Measurements from ENCODE around the gene SLC25A47. TPM values are rescaled to one million over a fixed set of nuclear protein-coding genes. Genes with fewer than 3 reads are reported as not detected.

The SLC25A47 gene
- total and polyA plus RNA-seq, 2 donors (not counting 1 experiment from before 2014, with no cell fraction given) = under 0.01 TPM; not detected in 1

- H3K9ac ChIP-seq (ENCODE audit: insufficient read depth, low read length) = no peak overlapping the region
- no peak overlapping the region for H3K4me3 ChIP-seq (replicated peaks in 1 of 4; ENCODE audit: control extremely low read depth in 1 of 4, insufficient read depth in 1 of 4, low read depth in 3 of 4, low read length in 4 of 4)
- H3K79me2 ChIP-seq (ENCODE audit: control insufficient read depth, insufficient read depth, low read length) = no peaks in the 10 kb centered on the region
- TF ChIP-seq CTCF (conservative IDR thresholded peaks at IDR 0.05 in 1 of 2, IDR thresholded peaks at IDR 0.05 in 1 of 2; ENCODE audit: low read depth in 1 of 2, low read length in 2 of 2) = no peak
- no peaks in the 10 kb centered on the region for H3K9me3 ChIP-seq (ENCODE audit: control insufficient read depth, insufficient read depth, low read depth, low read length)
- H3K27me3 ChIP-seq (ENCODE audit: control insufficient read depth, insufficient read depth, low read length) = no peaks in the 10 kb centered on the region
- H3K36me3 ChIP-seq (ENCODE audit: control insufficient read depth, insufficient read depth, low read length) = no peaks in the 10 kb centered on the region
- H3K4me2 ChIP-seq (ENCODE audit: extremely low read depth, insufficient read depth, low read length) = no peak overlapping the region
- no peak overlapping the region for H3K27ac ChIP-seq (ENCODE audit: insufficient read depth, low read length)
- H2AFZ ChIP-seq (ENCODE audit: low read length) = no peak overlapping the region
- no peaks in the 10 kb centered on the region for H4K20me1 ChIP-seq (ENCODE audit: control insufficient read depth, extremely low read depth, insufficient read depth, low read length)
- no peaks in the 10 kb centered on the region for H3K4me1 ChIP-seq (ENCODE audit: control insufficient read depth, extremely low read depth, insufficient read depth, low read length)
- no peak for DNase-seq (ENCODE audit: low read depth in 2 of 2)
These were observed 2.8 kb downstream of the SLC25A47 start for GRCh38 chr14:100325958-100326357.

GRCh38 chr14:100327128-100327527, 4.0 kb downstream of the SLC25A47 start:
- Histone ChIP-seq H3K4me3 (replicated peaks in 1 of 4; ENCODE audit: control extremely low read depth in 1 of 4, insufficient read depth in 1 of 4, low read depth in 3 of 4, low read length in 4 of 4) (no peak overlapping the region), H3K36me3 (ENCODE audit: control insufficient read depth, insufficient read depth, low read length) (peaks cover 1% of the 10 kb centered on the region), H3K4me2 (ENCODE audit: extremely low read depth, insufficient read depth, low read length) (no peak overlapping the region), H3K27ac (ENCODE audit: insufficient read depth, low read length) (no peak overlapping the region), H2AFZ (ENCODE audit: low read length) (no peak overlapping the region), H3K27me3 (ENCODE audit: control insufficient read depth, insufficient read depth, low read length) (no peaks in the 10 kb centered on the region), H4K20me1 (ENCODE audit: control insufficient read depth, extremely low read depth, insufficient read depth, low read length) (no peaks in the 10 kb centered on the region), H3K9ac (ENCODE audit: insufficient read depth, low read length) (no peak overlapping the region), H3K4me1 (ENCODE audit: control insufficient read depth, extremely low read depth, insufficient read depth, low read length) (no peaks in the 10 kb centered on the region), H3K9me3 (ENCODE audit: control insufficient read depth, insufficient read depth, low read depth, low read length) (no peaks in the 10 kb centered on the region), H3K79me2 (ENCODE audit: control insufficient read depth, insufficient read depth, low read length) (no peaks in the 10 kb centered on the region)
- DNase-seq (ENCODE audit: low read depth in 2 of 2) = no peak
- TF ChIP-seq EZH2 (IDR thresholded peaks at IDR 0.05; ENCODE audit: low read length, missing control alignments) (no peak), CTCF (conservative IDR thresholded peaks at IDR 0.05 in 1 of 2, IDR thresholded peaks at IDR 0.05 in 1 of 2; ENCODE audit: low read depth in 1 of 2, low read length in 2 of 2) (no peak)

GRCh38 chr14:100328495-100329163, 5.5 kb downstream of the SLC25A47 start:
- H3K4me1 ChIP-seq (ENCODE audit: control insufficient read depth, extremely low read depth, insufficient read depth, low read length) = no peaks in the 10 kb centered on the region
- H3K9ac ChIP-seq (ENCODE audit: insufficient read depth, low read length) = no peak overlapping the region
- H3K27ac ChIP-seq (ENCODE audit: insufficient read depth, low read length) = no peak overlapping the region
- H3K4me3 ChIP-seq (replicated peaks in 1 of 4; ENCODE audit: control extremely low read depth in 1 of 4, insufficient read depth in 1 of 4, low read depth in 3 of 4, low read length in 4 of 4) = no peak overlapping the region
- no peak for DNase-seq (ENCODE audit: low read depth in 2 of 2)
- TF ChIP-seq EZH2 (IDR thresholded peaks at IDR 0.05; ENCODE audit: low read length, missing control alignments) (no peak), CTCF (conservative IDR thresholded peaks at IDR 0.05 in 1 of 2, IDR thresholded peaks at IDR 0.05 in 1 of 2; ENCODE audit: low read depth in 1 of 2, low read length in 2 of 2) (no peak)
- H3K36me3 ChIP-seq (ENCODE audit: control insufficient read depth, insufficient read depth, low read length) = peaks cover 3% of the 10 kb centered on the region
- H3K4me2 ChIP-seq (ENCODE audit: extremely low read depth, insufficient read depth, low read length) = no peak overlapping the region
- no peaks in the 10 kb centered on the region for H4K20me1 ChIP-seq (ENCODE audit: control insufficient read depth, extremely low read depth, insufficient read depth, low read length)
- no peaks in the 10 kb centered on the region for H3K79me2 ChIP-seq (ENCODE audit: control insufficient read depth, insufficient read depth, low read length)
- no peaks in the 10 kb centered on the region for H3K9me3 ChIP-seq (ENCODE audit: control insufficient read depth, insufficient read depth, low read depth, low read length)
- H2AFZ ChIP-seq (ENCODE audit: low read length) = no peak overlapping the region
- H3K27me3 ChIP-seq (ENCODE audit: control insufficient read depth, insufficient read depth, low read length) = no peaks in the 10 kb centered on the region
